PC-9 (cell line): ENCODE data around the gene KIF26B. TPM values are rescaled to one million over a fixed set of nuclear protein-coding genes. Genes with fewer than 3 reads are reported as not detected.

Experiments used
- BruUV-seq: library from RNA; stranded (reverse); fragments of 400-500 nt; replicated peaks from 2 replicates; lab custom pipeline; 2021; lab: Mats Ljungman, UMichigan
- CTCF ChIA-PET: fragments of 300-600 bp; sonication (Branson Sonifier 250); formaldehyde crosslinking; loops from one replicate; lab custom pipeline; 2022; ENCODE audit warnings: antibody characterized with exemption; lab: Charles Lee
- POLR2A ChIA-PET: fragments of 300-600 bp; sonication (Branson Sonifier 250); formaldehyde crosslinking; loops from one replicate; lab custom pipeline; 2022; ENCODE audit warnings: antibody characterized with exemption; ENCODE audit not compliant: unreplicated experiment; lab: Charles Lee
- DNase-seq, 2 experiments: peaks; one replicate each; pipeline versions ENCODE4 v3.0.0 to v3.0.0-alpha.2; 2015 to 2022; ENCODE audit warnings: mixed read lengths in 1 of 2
- H2AFZ ChIP-seq: fragments of 200-600 bp; sonication (generic); 2 replicates; pipeline ENCODE4 v1.8.1; 2017; ENCODE audit warnings: antibody characterized with exemption
- H3F3A ChIP-seq: fragments of 200-600 bp; sonication (generic); 2 replicates; pipeline ENCODE4 v1.8.1; 2017; ENCODE audit warnings: antibody characterized with exemption, mild to moderate bottlenecking, low read depth; ENCODE audit not compliant: insufficient read depth
- H3K27ac ChIP-seq: fragments of 200-600 bp; sonication (generic); 2 replicates; pipeline ENCODE4 v1.6.1; 2016; ENCODE audit warnings: mixed run types
- H3K27me3 ChIP-seq: fragments of 200-600 bp; sonication (generic); 2 replicates; pipeline ENCODE4 v1.6.1; 2016; ENCODE audit warnings: low read depth, mixed run types; ENCODE audit not compliant: insufficient read depth
- H3K36me3 ChIP-seq: fragments of 200-600 bp; sonication (generic); 2 replicates; pipeline ENCODE4 v1.6.1; 2016; ENCODE audit warnings: low read depth, mixed run types
- H3K4me1 ChIP-seq: fragments of 200-600 bp; sonication (generic); replicated peaks from 2 replicates; pipeline ENCODE4 v1.6.1; 2016; ENCODE audit warnings: mixed run types; ENCODE audit not compliant: insufficient read depth
- H3K4me2 ChIP-seq: fragments of 200-600 bp; sonication (generic); 2 replicates; pipeline ENCODE4 v1.6.1; 2017; ENCODE audit warnings: mixed run types
- H3K4me3 ChIP-seq: fragments of 200-600 bp; sonication (generic); 2 replicates; pipeline ENCODE4 v1.6.1; 2016; ENCODE audit warnings: mixed run types
- H3K79me2 ChIP-seq: fragments of 200-600 bp; sonication (generic); 2 replicates; pipeline ENCODE4 v1.6.1; 2017; ENCODE audit warnings: low read depth, mixed run types
- H3K9me2 ChIP-seq: fragments of 200-600 bp; sonication (generic); 2 replicates; pipeline ENCODE4 v1.8.1; 2017; ENCODE audit warnings: mild to moderate bottlenecking; ENCODE audit not compliant: insufficient read depth
- H3K9me3 ChIP-seq: fragments of 200-600 bp; sonication (generic); 2 replicates; pipeline ENCODE4 v1.8.1; 2016; ENCODE audit warnings: low read depth; ENCODE audit not compliant: insufficient read depth
- H4K20me1 ChIP-seq: fragments of 200-600 bp; sonication (generic); 2 replicates; pipeline ENCODE4 v1.8.1; 2017; ENCODE audit not compliant: insufficient read depth
- CTCF ChIP-seq: fragments of 200-600 bp; sonication (generic); conservative IDR thresholded peaks from 2 replicates; pipeline ENCODE4 v1.6.1; 2017; ENCODE audit warnings: mixed run types, antibody characterized with exemption, mild to moderate bottlenecking, moderate library complexity
- EZH2 ChIP-seq: fragments of 200-600 bp; sonication (generic); IDR thresholded peaks from 2 replicates; pipeline ENCODE4 v1.8.0; 2017; ENCODE audit warnings: antibody characterized with exemption, low read depth
- intact Hi-C: fragments of 100-400 bp; cut with micrococcal nuclease; formaldehyde crosslinking; loops from one replicate; pipeline ENCODE4 v1.10.0; 2022; ENCODE audit not compliant: unreplicated experiment
- total RNA-seq: library from RNA; stranded (reverse); gene quantifications from 2 replicates; pipeline ENCODE4 v1.2.3, GENCODE V29; 2021

Gene KIF26B
- total RNA-seq, 1 experiment from 2014 or later: 0.11 TPM

- Histone ChIP-seq H3K9me2 (no peaks in the 10 kb centered on the region), H3K36me3 (no peaks in the 10 kb centered on the region), H3K79me2 (no peaks in the 10 kb centered on the region), H3K27me3 (peaks cover 96% of the 10 kb centered on the region), H3F3A (no peaks in the 10 kb centered on the region), H4K20me1 (no peaks in the 10 kb centered on the region), H3K9me3 (no peaks in the 10 kb centered on the region), H3K4me3 (no peak overlapping the region), H2AFZ (no peak overlapping the region), H3K27ac (no peak overlapping the region), H3K4me2 (no peak overlapping the region), H3K4me1 (no peaks in the 10 kb centered on the region)
- DNase-seq: no peak
- intact Hi-C loops: no loop called here
- ChIA-PET POLR2A (no interaction called here), CTCF (no interaction called here)
- no peak for TF ChIP-seq CTCF
- no peak for TF ChIP-seq EZH2
- BruUV-seq: no TSS peak
Measured at GRCh38 chr1:245168086-245168485, 13.3 kb downstream of the KIF26B start.

- ChIA-PET POLR2A (no interaction called here), CTCF (interaction anchor here (0.5 kb wide), 1 partner anchor 19 kb away, joined by 12 read pairs; no protein-coding TSS in a partner anchor)
- intact Hi-C loops: no loop called here
- Histone ChIP-seq H3F3A (no peaks in the 10 kb centered on the region), H3K27ac (no peak overlapping the region), H2AFZ (no peak overlapping the region), H3K4me1 (no peaks in the 10 kb centered on the region), H4K20me1 (no peaks in the 10 kb centered on the region), H3K9me2 (no peaks in the 10 kb centered on the region), H3K4me2 (no peak overlapping the region), H3K4me3 (no peak overlapping the region), H3K27me3 (peaks cover 95% of the 10 kb centered on the region), H3K79me2 (no peaks in the 10 kb centered on the region), H3K9me3 (no peaks in the 10 kb centered on the region), H3K36me3 (no peaks in the 10 kb centered on the region)
- no TSS peak for BruUV-seq
- TF ChIP-seq EZH2 (no peak), CTCF (no peak)
- no peak for DNase-seq
Measured at GRCh38 chr1:245168906-245169305, 14.1 kb downstream of the KIF26B start.

GRCh38 chr1:245169376-245169775 is 14.6 kb downstream of the KIF26B start:
- Histone ChIP-seq H3K4me3 (no peak overlapping the region), H3F3A (no peaks in the 10 kb centered on the region), H3K4me1 (no peaks in the 10 kb centered on the region), H3K9me2 (no peaks in the 10 kb centered on the region), H3K27me3 (peaks cover 95% of the 10 kb centered on the region), H3K9me3 (no peaks in the 10 kb centered on the region), H3K4me2 (no peak overlapping the region), H3K27ac (no peak overlapping the region), H4K20me1 (no peaks in the 10 kb centered on the region), H3K79me2 (no peaks in the 10 kb centered on the region), H3K36me3 (no peaks in the 10 kb centered on the region), H2AFZ (no peak overlapping the region)
- TF ChIP-seq CTCF (no peak), EZH2 (no peak)
- no TSS peak for BruUV-seq
- POLR2A ChIA-PET: no interaction called here
- no peak for DNase-seq
- CTCF ChIA-PET: interaction anchor here (0.5 kb wide), 1 partner anchor 19 kb away, joined by 12 read pairs; no protein-coding TSS in a partner anchor
- intact Hi-C loops: no loop called here
